GM10248 (cell line): ENCODE results near the gene PPM1A.

Experiments
- CTCF ChIA-PET: fragments of 300-600 bp; sonication (Branson Sonifier 250); formaldehyde crosslinking; extraction: SDS; loops from one replicate; lab custom pipeline; 2021; ENCODE audit warnings: antibody characterized with exemption; lab: Yijun Ruan, JAX
- POLR2A ChIA-PET: fragments of 350-650 bp; sonication (Branson Sonifier 250); formaldehyde crosslinking; extraction: SDS; loops from one replicate; lab custom pipeline; 2020; ENCODE audit warnings: antibody characterized with exemption; lab: Yijun Ruan, JAX
- DNase-seq: peaks from one replicate; pipeline ENCODE4 v3.0.0; 2012; ENCODE audit errors: extremely low spot score
- CTCF ChIP-seq: IDR thresholded peaks from 2 replicates; pipeline ENCODE4 v1.5.1; 2012; ENCODE audit warnings: mild to moderate bottlenecking, low read depth; ENCODE audit errors: extremely low read depth, missing control alignments, control extremely low read depth

PPM1A gene

GRCh38 chr14:60221457-60221856, 27.6 kb upstream of the PPM1A start:
- DNase-seq, result peak; percentile 19
- ChIA-PET CTCF (interaction anchor here (0.9 to 2.2 kb wide), 4 partner anchors 9 to 27 kb away, joined by 3 to 7 read pairs (median 4); no protein-coding TSS in a partner anchor), POLR2A (interaction anchor here (0.6 to 0.7 kb wide), 3 partner anchors 20 to 1474 kb away, joined by 3 to 4 read pairs (median 3); partner anchors contain the start of gene HIF1A)
- no peak for TF ChIP-seq CTCF

GRCh38 chr14:60222820-60223219, 26.2 kb upstream of the PPM1A start:
- no peak for TF ChIP-seq CTCF
- ChIA-PET CTCF (interaction anchor here (0.8 to 2.2 kb wide), 5 partner anchors 10 to 65 kb away, joined by 3 to 7 read pairs (median 3); no protein-coding TSS in a partner anchor), POLR2A (no interaction called here)
- DNase-seq, result no peak

GRCh38 chr14:60225265-60225664, 23.8 kb upstream of the PPM1A start:
- CTCF ChIA-PET, result interaction anchor here (0.8 to 1.9 kb wide), 7 partner anchors 9 to 1635 kb away, joined by 3 to 6 read pairs (median 3); no protein-coding TSS in a partner anchor
- DNase-seq, result no peak
- TF ChIP-seq CTCF, result no peak
- POLR2A ChIA-PET, result no interaction called here

GRCh38 chr14:60226298-60226697, 22.7 kb upstream of the PPM1A start:
- DNase-seq, result no peak
- POLR2A ChIA-PET, result interaction anchor here (1.2 kb wide), 1 partner anchor 23 kb away, joined by 3 read pairs; the partner anchor contains the start of gene PPM1A
- CTCF ChIA-PET, result interaction anchor here (0.9 to 1.9 kb wide), 4 partner anchors 9 to 30 kb away, joined by 3 to 6 read pairs (median 3); no protein-coding TSS in a partner anchor
- no peak for TF ChIP-seq CTCF

GRCh38 chr14:60227291-60227690, 21.7 kb upstream of the PPM1A start:
- no peak for DNase-seq
- no peak for TF ChIP-seq CTCF
- ChIA-PET POLR2A (no interaction called here), CTCF (interaction anchor here (1.9 kb wide), 1 partner anchor 11 kb away, joined by 7 read pairs; no protein-coding TSS in a partner anchor)

- TF ChIP-seq CTCF, result no peak
- ChIA-PET CTCF (interaction anchor here (0.9 to 1.3 kb wide), 3 partner anchors 16 to 34 kb away, joined by 3 to 4 read pairs (median 4); no protein-coding TSS in a partner anchor), POLR2A (interaction anchor here (0.6 to 0.7 kb wide), 2 partner anchors 12 to 18 kb away, joined by 5 to 7 read pairs; no protein-coding TSS in a partner anchor)
- no peak for DNase-seq
These were observed 19.4 kb upstream of the PPM1A start for GRCh38 chr14:60229614-60230013.
